ENCODE results near the gene LONP1. TPM values are rescaled to one million over a fixed set of nuclear protein-coding genes. Genes with fewer than 3 reads are reported as not detected.

LONP1 gene
- polyA plus RNA-seq, 3 donors, result 12.1 to 37.2 (median 13.8) TPM

- no peak overlapping the region for H3K9ac ChIP-seq (ENCODE audit: insufficient read depth, low read length, poor library complexity, severe bottlenecking)
- WGBS (ENCODE audit: insufficient coverage), result 92% methylated on average over 18 of the region's 22 CpGs
- Mint-ChIP-seq H3K36me3 (peaks cover 39 to 70% of the 10 kb centered on the region in 2 donors), H3K4me1 (no peaks in the 10 kb centered on the region), H3K4me3 (no peak overlapping the region), H3K27me3 (ENCODE audit: low read depth in 3 of 3) (peaks cover 0 to 1% (median 0%) of the 10 kb centered on the region in 3 donors), H3K27ac (peak overlapping the region in 1 of 7 donors; percentile 61), H3K9me3 (peaks cover 0 to 3% (median 0%) of the 10 kb centered on the region in 7 donors)
- peaks cover 25% of the 10 kb centered on the region for H4K20me1 ChIP-seq (ENCODE audit: insufficient read depth, low read length)
- intact Hi-C loops (cut with micrococcal nuclease), result no loop called here
- no peak for DNase-seq
- no peak overlapping the region for H3K4me2 ChIP-seq (replicated peaks; ENCODE audit: extremely low read depth, low read length, poor library complexity, severe bottlenecking)
- no peak overlapping the region for H2AFZ ChIP-seq (ENCODE audit: insufficient read depth, low read depth, low read length, poor library complexity, severe bottlenecking)
- H3K4me1 ChIP-seq (ENCODE audit: control insufficient read depth in 1 of 2, insufficient read depth in 2 of 2, low read length in 2 of 2), result no peaks in the 10 kb centered on the region
- H3K9me3 ChIP-seq (replicated peaks in 1 of 2; ENCODE audit: control insufficient read depth in 1 of 2, insufficient read depth in 1 of 2, low read length in 2 of 2), result no peaks in the 10 kb centered on the region
- no peak overlapping the region for H3K4me3 ChIP-seq (replicated peaks in 1 of 3; ENCODE audit: low read depth in 2 of 3, low read length in 3 of 3)
- TF ChIP-seq, protein P1, sequence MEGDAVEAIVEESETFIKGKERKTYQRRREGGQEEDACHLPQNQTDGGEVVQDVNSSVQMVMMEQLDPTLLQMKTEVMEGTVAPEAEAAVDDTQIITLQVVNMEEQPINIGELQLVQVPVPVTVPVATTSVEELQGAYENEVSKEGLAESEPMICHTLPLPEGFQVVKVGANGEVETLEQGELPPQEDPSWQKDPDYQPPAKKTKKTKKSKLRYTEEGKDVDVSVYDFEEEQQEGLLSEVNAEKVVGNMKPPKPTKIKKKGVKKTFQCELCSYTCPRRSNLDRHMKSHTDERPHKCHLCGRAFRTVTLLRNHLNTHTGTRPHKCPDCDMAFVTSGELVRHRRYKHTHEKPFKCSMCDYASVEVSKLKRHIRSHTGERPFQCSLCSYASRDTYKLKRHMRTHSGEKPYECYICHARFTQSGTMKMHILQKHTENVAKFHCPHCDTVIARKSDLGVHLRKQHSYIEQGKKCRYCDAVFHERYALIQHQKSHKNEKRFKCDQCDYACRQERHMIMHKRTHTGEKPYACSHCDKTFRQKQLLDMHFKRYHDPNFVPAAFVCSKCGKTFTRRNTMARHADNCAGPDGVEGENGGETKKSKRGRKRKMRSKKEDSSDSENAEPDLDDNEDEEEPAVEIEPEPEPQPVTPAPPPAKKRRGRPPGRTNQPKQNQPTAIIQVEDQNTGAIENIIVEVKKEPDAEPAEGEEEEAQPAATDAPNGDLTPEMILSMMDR (IDR thresholded peaks at IDR 0.05), result no peak
- H3K79me2 ChIP-seq (ENCODE audit: insufficient read depth, low read length), result no peaks in the 10 kb centered on the region
- H3K36me3 ChIP-seq (replicated peaks in 1 of 2; ENCODE audit: control insufficient read depth in 1 of 2, insufficient read depth in 2 of 2, low read length in 2 of 2), result peaks cover 65 to 69% of the 10 kb centered on the region in 2 donors
- H3K27ac ChIP-seq (ENCODE audit: low read depth in 1 of 2, low read length in 2 of 2), result no peak overlapping the region
- H3K27me3 ChIP-seq (ENCODE audit: control insufficient read depth in 2 of 2, insufficient read depth in 2 of 2, low read length in 2 of 2), result no peaks in the 10 kb centered on the region
These were observed 19.4 kb downstream of the LONP1 start for GRCh38 chr19:5700455-5701092.

DNA sequence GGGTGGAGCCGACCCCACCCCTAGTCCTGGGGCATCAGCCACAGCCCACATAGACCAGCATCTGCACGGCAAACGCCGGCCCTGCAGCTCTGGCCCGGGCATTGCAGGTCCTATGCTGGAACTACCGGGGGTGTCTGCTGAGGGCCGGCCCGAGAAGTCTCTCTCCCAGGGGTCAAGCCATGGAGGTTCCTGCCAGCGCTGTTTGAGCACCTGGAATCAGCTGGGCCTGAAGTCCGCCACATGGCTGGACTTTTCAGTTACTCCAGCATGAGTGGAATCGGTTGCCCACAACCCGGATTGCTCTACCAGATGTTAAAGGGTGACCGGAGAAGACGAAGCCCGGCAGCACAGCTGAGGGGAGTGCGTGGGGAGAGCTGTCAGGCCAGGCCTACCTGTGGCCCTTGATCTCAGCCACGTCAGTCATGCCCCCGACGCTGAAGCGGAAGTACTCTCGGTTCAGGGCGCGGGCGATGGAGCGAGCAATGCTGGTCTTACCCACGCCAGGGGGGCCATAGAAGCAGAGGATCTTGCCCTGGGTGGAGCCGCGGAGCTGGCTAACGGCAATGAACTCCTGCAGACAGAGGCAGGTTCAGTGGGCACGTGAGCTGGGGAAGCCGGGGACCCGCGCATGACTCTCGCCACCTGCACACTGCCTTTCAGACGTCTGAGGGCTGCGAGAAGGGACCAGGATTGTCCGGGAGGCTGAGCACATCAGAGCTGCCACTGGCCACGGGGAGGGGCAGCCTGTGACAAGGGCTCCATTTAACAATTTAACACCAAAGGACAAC is 21.1 kb downstream of the LONP1 start:
- Mint-ChIP-seq H3K27me3 (ENCODE audit: low read depth in 3 of 3) (peaks cover 0 to 1% (median 0%) of the 10 kb centered on the region in 3 donors), H3K4me1 (no peaks in the 10 kb centered on the region), H3K4me3 (no peak overlapping the region), H3K9me3 (peaks cover 0 to 3% (median 0%) of the 10 kb centered on the region in 7 donors), H3K27ac (peak overlapping the region in 1 of 7 donors; percentile 70), H3K36me3 (peaks cover 42 to 72% of the 10 kb centered on the region in 2 donors)
- Histone ChIP-seq H3K9ac (ENCODE audit: insufficient read depth, low read length, poor library complexity, severe bottlenecking) (no peak overlapping the region), H4K20me1 (ENCODE audit: insufficient read depth, low read length) (peaks cover 43% of the 10 kb centered on the region), H3K36me3 (replicated peaks in 1 of 2; ENCODE audit: control insufficient read depth in 1 of 2, insufficient read depth in 2 of 2, low read length in 2 of 2) (peaks cover 68 to 69% of the 10 kb centered on the region in 2 donors), H3K4me2 (replicated peaks; ENCODE audit: extremely low read depth, low read length, poor library complexity, severe bottlenecking) (no peak overlapping the region), H3K79me2 (ENCODE audit: insufficient read depth, low read length) (peaks cover 16% of the 10 kb centered on the region), H3K27me3 (ENCODE audit: control insufficient read depth in 2 of 2, insufficient read depth in 2 of 2, low read length in 2 of 2) (no peaks in the 10 kb centered on the region), H3K9me3 (replicated peaks in 1 of 2; ENCODE audit: control insufficient read depth in 1 of 2, insufficient read depth in 1 of 2, low read length in 2 of 2) (no peaks in the 10 kb centered on the region), H3K4me1 (ENCODE audit: control insufficient read depth in 1 of 2, insufficient read depth in 2 of 2, low read length in 2 of 2) (no peaks in the 10 kb centered on the region), H3K27ac (ENCODE audit: low read depth in 1 of 2, low read length in 2 of 2) (no peak overlapping the region), H3K4me3 (replicated peaks in 1 of 3; ENCODE audit: low read depth in 2 of 3, low read length in 3 of 3) (no peak overlapping the region), H2AFZ (ENCODE audit: insufficient read depth, low read depth, low read length, poor library complexity, severe bottlenecking) (no peak overlapping the region)
- intact Hi-C loops (cut with micrococcal nuclease), result no loop called here
- WGBS (ENCODE audit: insufficient coverage), result 94% methylated on average over 37 of the region's 38 CpGs
- no peak for DNase-seq
- TF ChIP-seq, protein P1 (IDR thresholded peaks at IDR 0.05), result no peak
